Parathyroid adenoma (tissue), 2 donors: ENCODE measurements around the gene BCR.
"Not testable (repeated sequence)": the region's sequence is repeated elsewhere in the genome, so short reads cannot be mapped to it uniquely, and the experiment has no call there.

Experiments used
- H2AFZ ChIP-seq: fragments of 300-600 bp; sonication (generic); one replicate; pipeline ENCODE4 v1.7.0; 2017; ENCODE audit warnings: antibody characterized with exemption, mild to moderate bottlenecking
- H3K27ac ChIP-seq: fragments of 300-600 bp; sonication (generic); one replicate; pipeline ENCODE4 v1.7.0; 2017
- H3K27me3 ChIP-seq: fragments of 300-600 bp; sonication (generic); one replicate; pipeline ENCODE4 v1.7.0; 2017; ENCODE audit warnings: low read length; ENCODE audit not compliant: control insufficient read depth, insufficient read depth
- H3K36me3 ChIP-seq: fragments of 300-600 bp; sonication (generic); one replicate; pipeline ENCODE4 v1.7.0; 2017; ENCODE audit warnings: low read length; ENCODE audit not compliant: control insufficient read depth, insufficient read depth
- H3K4me1 ChIP-seq: fragments of 300-600 bp; sonication (generic); one replicate; pipeline ENCODE4 v1.7.0; 2017; ENCODE audit warnings: control low read depth
- H3K4me2 ChIP-seq: fragments of 300-600 bp; sonication (generic); one replicate; pipeline ENCODE4 v1.7.0; 2017; ENCODE audit warnings: low read length
- H3K4me3 ChIP-seq: fragments of 300-600 bp; sonication (generic); one replicate; pipeline ENCODE4 v1.7.0; 2017; ENCODE audit warnings: low read depth, low read length
- H3K79me2 ChIP-seq: fragments of 300-600 bp; sonication (generic); one replicate; pipeline ENCODE4 v1.7.0; 2017; ENCODE audit warnings: control low read depth
- H3K9ac ChIP-seq: fragments of 300-600 bp; sonication (generic); one replicate; pipeline ENCODE4 v1.7.0; 2017; ENCODE audit warnings: mild to moderate bottlenecking
- H3K9me3 ChIP-seq: fragments of 300-600 bp; sonication (generic); one replicate; pipeline ENCODE4 v1.7.0; 2017; ENCODE audit warnings: low read length; ENCODE audit not compliant: control insufficient read depth
- CTCF ChIP-seq: fragments of 300-600 bp; sonication (generic); IDR thresholded peaks from one replicate; pipeline ENCODE4 v1.7.0; 2017; ENCODE audit warnings: antibody characterized with exemption, mild to moderate bottlenecking
- donor health status: primary hyperparathyroidism.

Gene BCR

GRCh38 chr22:23325183-23325582, 144.9 kb downstream of the BCR start:
- H3K36me3 ChIP-seq: no peaks in the 10 kb centered on the region
- H3K27ac ChIP-seq: no peak overlapping the region
- no peaks in the 10 kb centered on the region for H3K27me3 ChIP-seq
- no peak overlapping the region for H3K4me2 ChIP-seq
- no peak overlapping the region for H2AFZ ChIP-seq
- H3K9me3 ChIP-seq: no peaks in the 10 kb centered on the region
- H3K9ac ChIP-seq: no peak overlapping the region
- no peak overlapping the region for H3K4me3 ChIP-seq
- H3K79me2 ChIP-seq: no peaks in the 10 kb centered on the region
- no peak for TF ChIP-seq CTCF
- no peaks in the 10 kb centered on the region for H3K4me1 ChIP-seq

GRCh38 chr22:23333822-23334221, 153.5 kb downstream of the BCR start:
- H2AFZ ChIP-seq, H3K9ac ChIP-seq, H3K4me1 ChIP-seq, H3K4me2 ChIP-seq, H3K27ac ChIP-seq, H3K36me3 ChIP-seq, H3K27me3 ChIP-seq, H3K9me3 ChIP-seq, H3K79me2 ChIP-seq, H3K4me3 ChIP-seq: not testable (repeated sequence)

DNA sequence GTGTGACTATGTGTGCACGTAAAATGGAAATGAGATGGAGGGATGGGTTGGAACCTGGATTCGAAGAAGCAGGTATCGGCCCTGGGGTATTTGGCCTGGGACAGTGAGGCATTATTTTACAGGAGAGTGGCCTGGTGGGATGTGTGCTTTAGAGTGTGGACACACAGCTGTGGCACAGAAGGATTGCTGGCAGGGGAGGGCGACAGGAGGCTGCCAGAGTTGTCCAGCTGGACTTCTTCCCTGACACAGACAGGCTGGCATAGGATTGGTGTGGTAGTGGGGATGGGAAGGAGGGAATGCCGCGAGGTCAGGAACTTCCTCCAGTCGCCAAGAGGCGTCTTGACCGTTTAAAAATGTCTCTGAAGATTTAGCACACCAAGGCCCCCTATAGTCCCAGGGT, 157.4 kb downstream of the BCR start:
- H3K9me3 ChIP-seq, H3K4me1 ChIP-seq: not testable (repeated sequence)

DNA sequence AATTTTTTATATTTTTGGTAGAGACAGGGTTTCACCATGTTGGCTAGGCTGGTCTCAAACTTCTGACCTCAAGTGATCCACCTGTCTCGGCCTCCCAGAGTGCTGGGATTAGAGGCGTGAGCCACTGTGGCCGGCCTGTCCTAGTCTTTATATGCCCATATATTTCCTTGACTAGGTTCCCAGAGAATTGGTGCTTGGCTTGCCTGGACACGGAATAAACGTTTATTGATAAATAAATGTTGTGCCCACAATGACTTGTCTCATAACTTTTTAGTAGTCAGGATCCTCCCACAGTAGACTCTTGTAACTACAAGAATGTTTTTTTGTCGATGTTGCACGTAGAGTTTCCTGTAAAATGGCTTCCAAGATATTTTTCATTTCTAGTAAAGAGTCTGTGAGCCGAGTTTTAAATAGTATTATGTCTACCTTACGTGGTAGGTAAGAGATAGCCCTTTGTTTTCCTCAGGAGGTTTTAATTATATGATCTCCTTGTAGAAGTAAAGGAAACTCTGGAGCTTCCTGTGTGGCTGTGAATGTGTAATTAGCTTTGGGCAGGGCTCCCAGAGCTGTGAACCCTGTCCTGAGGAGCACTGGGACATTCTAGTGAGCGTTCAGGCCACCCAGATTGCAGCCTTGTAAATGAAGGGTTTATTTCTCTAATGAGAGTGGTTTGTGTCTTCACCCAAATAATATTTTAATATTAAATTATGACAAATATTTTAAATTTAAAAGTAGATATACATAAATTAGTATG, 161.8 kb downstream of the BCR start:
- H3K9ac ChIP-seq, H2AFZ ChIP-seq, H3K27me3 ChIP-seq, H3K27ac ChIP-seq, H3K9me3 ChIP-seq, H3K4me1 ChIP-seq, H3K36me3 ChIP-seq, H3K4me3 ChIP-seq, H3K79me2 ChIP-seq, H3K4me2 ChIP-seq: not testable (repeated sequence)

More for the DNA sequence above, 157.4 kb downstream of the BCR start:
- H3K79me2 ChIP-seq, H3K36me3 ChIP-seq, H3K27me3 ChIP-seq, H3K27ac ChIP-seq, H3K4me3 ChIP-seq, H3K4me2 ChIP-seq, H3K9ac ChIP-seq, H2AFZ ChIP-seq: not testable (repeated sequence)

DNA sequence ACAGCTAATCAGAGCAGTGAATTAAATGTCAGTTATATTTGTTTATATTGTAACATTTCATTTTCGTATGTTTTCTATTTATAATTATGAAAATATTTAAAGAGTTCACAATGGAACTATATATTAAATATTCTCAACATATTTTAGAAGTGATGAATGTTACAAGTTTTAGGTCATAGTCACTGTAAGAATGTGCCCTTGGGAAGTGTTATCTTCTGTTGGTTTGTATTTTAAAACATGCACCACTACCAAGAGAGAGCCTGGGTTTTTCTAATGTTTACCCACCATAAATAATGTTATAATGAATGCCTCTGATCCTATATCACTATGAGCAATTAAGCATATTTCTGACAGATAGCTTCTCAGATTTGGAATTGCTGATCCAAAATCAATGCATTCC, 171.0 kb downstream of the BCR start:
- Histone ChIP-seq H2AFZ (no peak overlapping the region), H3K36me3 (no peaks in the 10 kb centered on the region), H3K4me1 (no peaks in the 10 kb centered on the region), H3K9me3 (no peaks in the 10 kb centered on the region), H3K27me3 (no peaks in the 10 kb centered on the region), H3K4me2 (no peak overlapping the region), H3K4me3 (no peak overlapping the region), H3K27ac (no peak overlapping the region), H3K79me2 (no peaks in the 10 kb centered on the region), H3K9ac (no peak overlapping the region)
- TF ChIP-seq CTCF: no peak

- Histone ChIP-seq H3K4me3 (no peak overlapping the region), H2AFZ (no peak overlapping the region), H3K4me1 (no peaks in the 10 kb centered on the region), H3K79me2 (no peaks in the 10 kb centered on the region), H3K9me3 (no peaks in the 10 kb centered on the region), H3K9ac (no peak overlapping the region), H3K36me3 (no peaks in the 10 kb centered on the region), H3K4me2 (no peak overlapping the region), H3K27ac (no peak overlapping the region), H3K27me3 (no peaks in the 10 kb centered on the region)
- TF ChIP-seq CTCF: no peak
These were observed 172.7 kb downstream of the BCR start for GRCh38 chr22:23353004-23353403.
